ENCODE results near the gene TIGAR. TPM values are rescaled to one million over a fixed set of nuclear protein-coding genes. Genes with fewer than 3 reads are reported as not detected.
A peak's percentile ranks its signal among the peaks of the same experiment; 100 is the strongest.

TIGAR gene
- total and polyA plus RNA-seq, 3 donors from 2014 or later, result 5.1 to 14.6 (median 14.2) TPM

DNA sequence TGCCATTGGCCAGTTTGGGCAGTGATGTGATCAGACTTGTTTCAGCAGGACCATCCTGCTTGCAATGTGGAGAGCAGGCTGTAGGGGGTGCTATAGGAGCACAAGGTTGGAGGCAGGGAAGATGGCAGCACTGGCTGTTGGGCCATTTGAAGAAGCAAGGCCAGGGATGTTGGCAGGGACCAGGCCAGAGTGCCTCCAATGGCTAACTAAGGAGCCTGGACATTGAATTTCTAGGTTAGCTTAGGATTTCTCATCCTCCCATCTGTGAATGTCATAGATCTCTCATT is 35.0 kb downstream of the TIGAR start:
- no peaks in the 10 kb centered on the region for H3K36me3 ChIP-seq (ENCODE audit: low read depth, missing control alignments)
- no peak overlapping the region for H3K4me3 ChIP-seq
- TF ChIP-seq, protein P1, sequence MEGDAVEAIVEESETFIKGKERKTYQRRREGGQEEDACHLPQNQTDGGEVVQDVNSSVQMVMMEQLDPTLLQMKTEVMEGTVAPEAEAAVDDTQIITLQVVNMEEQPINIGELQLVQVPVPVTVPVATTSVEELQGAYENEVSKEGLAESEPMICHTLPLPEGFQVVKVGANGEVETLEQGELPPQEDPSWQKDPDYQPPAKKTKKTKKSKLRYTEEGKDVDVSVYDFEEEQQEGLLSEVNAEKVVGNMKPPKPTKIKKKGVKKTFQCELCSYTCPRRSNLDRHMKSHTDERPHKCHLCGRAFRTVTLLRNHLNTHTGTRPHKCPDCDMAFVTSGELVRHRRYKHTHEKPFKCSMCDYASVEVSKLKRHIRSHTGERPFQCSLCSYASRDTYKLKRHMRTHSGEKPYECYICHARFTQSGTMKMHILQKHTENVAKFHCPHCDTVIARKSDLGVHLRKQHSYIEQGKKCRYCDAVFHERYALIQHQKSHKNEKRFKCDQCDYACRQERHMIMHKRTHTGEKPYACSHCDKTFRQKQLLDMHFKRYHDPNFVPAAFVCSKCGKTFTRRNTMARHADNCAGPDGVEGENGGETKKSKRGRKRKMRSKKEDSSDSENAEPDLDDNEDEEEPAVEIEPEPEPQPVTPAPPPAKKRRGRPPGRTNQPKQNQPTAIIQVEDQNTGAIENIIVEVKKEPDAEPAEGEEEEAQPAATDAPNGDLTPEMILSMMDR (IDR thresholded peaks at IDR 0.05), result peak in 2 of 3 experiments; percentile 25 to 39
- TF ChIP-seq POLR2A (IDR thresholded peaks at IDR 0.05), result no peak
- no peaks in the 10 kb centered on the region for H3K27me3 ChIP-seq
- peak; percentile 74 for DNase-seq
- intact Hi-C loops (cut with DNase I; ENCODE audit: low total_unique reads), result no loop called here
- no peak overlapping the region for H3K27ac ChIP-seq
- no peaks in the 10 kb centered on the region for H3K4me1 ChIP-seq
- no peaks in the 10 kb centered on the region for H3K9me3 ChIP-seq

DNA sequence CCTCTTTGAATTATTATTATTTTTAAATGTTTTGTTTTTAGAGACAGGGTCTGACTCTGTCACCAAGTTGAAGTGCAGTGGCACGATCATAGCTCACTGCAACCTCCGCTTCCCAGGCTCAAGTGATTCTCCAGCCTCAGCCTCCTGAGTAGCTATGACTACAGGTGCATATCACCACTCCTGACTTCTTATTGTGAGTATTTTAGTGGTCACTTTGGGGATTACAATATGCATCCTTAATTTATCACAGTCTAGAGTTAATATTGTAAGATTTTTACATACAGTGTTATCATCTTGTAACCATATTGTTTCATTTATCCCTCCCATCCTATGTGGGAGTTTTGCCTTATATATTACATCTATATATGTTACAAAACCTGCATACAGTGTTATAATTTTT is 45.1 kb downstream of the TIGAR start:
- H3K4me3 ChIP-seq, result no peak overlapping the region
- WGBS, 2 donors, result 88 to 95% methylated on average over 2 of the region's 2 CpGs
- no peaks in the 10 kb centered on the region for H3K27me3 ChIP-seq
- DNase-seq, result no peak
- H3K4me1 ChIP-seq, result no peaks in the 10 kb centered on the region
- intact Hi-C loops (cut with DNase I; ENCODE audit: low total_unique reads), result no loop called here
- H3K9me3 ChIP-seq, result no peaks in the 10 kb centered on the region
- H3K27ac ChIP-seq, result no peak overlapping the region
- no peaks in the 10 kb centered on the region for H3K36me3 ChIP-seq (ENCODE audit: low read depth, missing control alignments)
- TF ChIP-seq POLR2A (IDR thresholded peaks at IDR 0.05), result no peak
- TF ChIP-seq, protein P1 (IDR thresholded peaks at IDR 0.05), result no peak

DNA sequence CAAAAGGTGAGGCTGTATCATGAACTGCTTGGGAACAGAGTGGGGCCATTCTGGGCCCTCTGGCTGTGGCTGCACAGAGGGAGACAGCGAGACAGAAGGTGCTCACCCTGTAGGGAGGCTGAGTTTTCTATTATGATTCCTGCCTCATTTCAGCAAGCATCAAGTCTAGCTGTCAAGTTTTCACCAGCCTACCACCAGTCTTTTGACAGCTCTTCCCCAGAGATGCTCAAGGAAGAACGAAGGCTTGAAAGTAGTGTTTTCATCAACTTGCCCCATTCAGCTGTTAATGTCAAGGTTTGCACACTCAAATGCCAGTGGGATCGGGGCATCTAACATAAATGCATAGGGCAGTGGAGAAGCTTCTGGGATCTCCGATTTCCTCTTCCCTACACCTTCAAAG is 48.5 kb downstream of the TIGAR start:
- intact Hi-C loops (cut with DNase I; ENCODE audit: low total_unique reads), result no loop called here
- Histone ChIP-seq H3K9me3 (no peaks in the 10 kb centered on the region), H3K4me3 (no peak overlapping the region), H3K36me3 (ENCODE audit: low read depth, missing control alignments) (no peaks in the 10 kb centered on the region), H3K27ac (no peak overlapping the region), H3K4me1 (no peaks in the 10 kb centered on the region), H3K27me3 (no peaks in the 10 kb centered on the region)
- TF ChIP-seq POLR2A (IDR thresholded peaks at IDR 0.05), result no peak
- TF ChIP-seq, protein P1 (IDR thresholded peaks at IDR 0.05), result no peak
- DNase-seq, result no peak
- 89 to 93% methylated on average over 4 of the region's 4 CpGs for WGBS, 2 donors

DNA sequence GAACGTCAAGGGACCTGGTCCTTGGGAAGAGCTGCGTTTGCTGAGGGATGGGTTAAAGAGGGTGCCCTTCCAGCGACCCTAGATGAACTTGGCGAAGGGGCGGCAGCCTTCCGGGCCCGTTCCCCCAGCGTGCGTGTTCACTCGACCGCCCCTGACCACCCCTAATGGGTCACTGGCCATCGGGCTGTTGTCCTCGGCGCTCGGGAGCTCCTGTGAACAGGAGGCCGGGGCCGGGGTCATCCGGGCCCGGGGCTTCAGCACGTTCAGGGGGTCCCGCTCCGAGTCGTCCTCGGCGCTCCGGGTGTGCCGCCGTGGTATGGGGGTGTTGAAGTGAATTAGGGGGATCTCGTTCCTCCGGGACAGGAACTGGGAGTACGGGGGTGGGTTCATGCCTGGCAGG is 49.3 kb downstream of the TIGAR start:
- 78 to 87% methylated on average over 3 to 31 of the region's 31 CpGs for WGBS, 2 donors
- Histone ChIP-seq H3K27me3 (no peaks in the 10 kb centered on the region), H3K4me1 (no peaks in the 10 kb centered on the region), H3K4me3 (no peak overlapping the region), H3K27ac (no peak overlapping the region), H3K9me3 (no peaks in the 10 kb centered on the region), H3K36me3 (ENCODE audit: low read depth, missing control alignments) (no peaks in the 10 kb centered on the region)
- TF ChIP-seq, protein P1 (IDR thresholded peaks at IDR 0.05), result no peak
- no peak for TF ChIP-seq POLR2A (IDR thresholded peaks at IDR 0.05)
- intact Hi-C loops (cut with DNase I; ENCODE audit: low total_unique reads), result no loop called here
- no peak for DNase-seq

DNA sequence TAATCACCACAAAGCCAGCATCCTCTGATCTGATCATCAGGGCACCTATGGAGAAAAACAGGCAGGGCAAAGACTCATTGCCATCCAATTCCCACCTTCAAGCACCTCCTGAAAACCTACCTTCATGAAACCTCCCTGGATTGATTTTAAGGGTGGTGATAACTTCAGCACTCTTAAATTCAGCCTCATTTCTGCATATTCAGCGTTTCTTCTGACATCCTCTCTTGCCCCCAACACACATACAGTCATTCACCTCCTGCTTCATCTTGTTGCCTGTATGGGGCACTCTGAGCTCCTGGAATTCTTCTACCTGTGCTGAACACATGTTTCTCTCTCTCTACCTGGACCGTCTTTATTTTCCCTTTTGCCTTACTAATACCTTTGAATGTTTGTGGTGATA is 51.6 kb downstream of the TIGAR start:
- no peak for DNase-seq
- Histone ChIP-seq H3K27ac (no peak overlapping the region), H3K36me3 (ENCODE audit: low read depth, missing control alignments) (no peaks in the 10 kb centered on the region), H3K9me3 (no peaks in the 10 kb centered on the region), H3K4me1 (no peaks in the 10 kb centered on the region), H3K27me3 (no peaks in the 10 kb centered on the region), H3K4me3 (no peak overlapping the region)
- WGBS, 2 donors, result 79 to 88% methylated on average over 2 of the region's 2 CpGs
- TF ChIP-seq, protein P1 (IDR thresholded peaks at IDR 0.05), result no peak
- no peak for TF ChIP-seq POLR2A (IDR thresholded peaks at IDR 0.05)
- intact Hi-C loops (cut with DNase I; ENCODE audit: low total_unique reads), result no loop called here
